GF-D8 (cell line): ENCODE results near the gene SLC26A6.

Experiments used
- DNase-seq: peaks from one replicate; lab custom pipeline; 2025; lab: John Stamatoyannopoulos, UW

The SLC26A6 gene

GRCh38 chr3:48661501-48662144 lies 26.4 kb upstream of the SLC26A6 start:
- DNase-seq = no peak

- DNase-seq = no peak
Measured at GRCh38 chr3:48660800-48661400, 25.6 kb upstream of the SLC26A6 start.

- no peak for DNase-seq
Measured at GRCh38 chr3:48656841-48657281, 21.6 kb upstream of the SLC26A6 start.

GRCh38 chr3:48656061-48656840 lies 21.0 kb upstream of the SLC26A6 start:
- no peak for DNase-seq

GRCh38 chr3:48655606-48656005 lies 20.3 kb upstream of the SLC26A6 start:
- DNase-seq = no peak

GRCh38 chr3:48655063-48655462 lies 19.8 kb upstream of the SLC26A6 start:
- DNase-seq = no peak

GRCh38 chr3:48652923-48653715 lies 17.9 kb upstream of the SLC26A6 start:
- no peak for DNase-seq

- DNase-seq = no peak
Measured at GRCh38 chr3:48651771-48652170, 16.5 kb upstream of the SLC26A6 start.

- no peak for DNase-seq
Measured at GRCh38 chr3:48650723-48651122, 15.5 kb upstream of the SLC26A6 start.

- no peak for DNase-seq
Measured at GRCh38 chr3:48648188-48648850, 13.1 kb upstream of the SLC26A6 start.

- DNase-seq = no peak
Measured at GRCh38 chr3:48647714-48648113, 12.5 kb upstream of the SLC26A6 start.

GRCh38 chr3:48644898-48645760 lies 9.9 kb upstream of the SLC26A6 start:
- no peak for DNase-seq

GRCh38 chr3:48642605-48643004 lies 7.3 kb upstream of the SLC26A6 start:
- DNase-seq = no peak

GRCh38 chr3:48641396-48641795 lies 6.1 kb upstream of the SLC26A6 start:
- no peak for DNase-seq

GRCh38 chr3:48639944-48640606 lies 4.8 kb upstream of the SLC26A6 start:
- DNase-seq = no peak

- no peak for DNase-seq
Measured at GRCh38 chr3:48637305-48637704, 2.0 kb upstream of the SLC26A6 start.

GRCh38 chr3:48636149-48636655 lies 941 bp upstream of the SLC26A6 start:
- no peak for DNase-seq

GRCh38 chr3:48634661-48635221 lies 520 bp downstream of the SLC26A6 start:
- DNase-seq = no peak

- no peak for DNase-seq
Measured at GRCh38 chr3:48633743-48634142, 1.5 kb downstream of the SLC26A6 start.

GRCh38 chr3:48633256-48633655 lies 2.0 kb downstream of the SLC26A6 start:
- no peak for DNase-seq
